ENCODE measurements around the gene ETFDH.

GRCh38 chr4:158644356-158644755 is 27.7 kb upstream of the ETFDH start:
- no peak for TF ChIP-seq CTCF (IDR thresholded peaks at IDR 0.05; ENCODE audit: low read depth, low read length)
- TF ChIP-seq POLR2A (IDR thresholded peaks at IDR 0.05; ENCODE audit: extremely low read depth, insufficient read length) = no peak
- TF ChIP-seq MYC (IDR thresholded peaks at IDR 0.05; ENCODE audit: low read depth, low read length) = no peak
- no peak for TF ChIP-seq MAX (IDR thresholded peaks at IDR 0.05; ENCODE audit: low read depth, low read length)

Data from NB4 (cell line).